CD4-positive, alpha-beta memory T cell (primary cell): Measurements from ENCODE around the gene NUTM2E. TPM values are rescaled to one million over a fixed set of nuclear protein-coding genes. Genes with fewer than 3 reads are reported as not detected.
"Not testable (repeated sequence)": the region's sequence is repeated elsewhere in the genome, so short reads cannot be mapped to it uniquely, and the experiment has no call there.

Experiments
- CTCF ChIA-PET: fragments of 350-600 bp; sonication (Branson Sonifier 250); formaldehyde crosslinking; loops from one replicate; lab custom pipeline; 2021; ENCODE audit warnings: inconsistent platforms; ENCODE audit not compliant: partially characterized antibody; lab: Charles Lee
- POLR2A ChIA-PET: fragments of 350-600 bp; sonication (Branson Sonifier 250); formaldehyde crosslinking; loops from one replicate; lab custom pipeline; 2021; ENCODE audit not compliant: partially characterized antibody; lab: Charles Lee
- DNase-seq, 5 donors: peaks; one replicate each; pipeline versions ENCODE4 v3.0.0 to v3.0.0-alpha.2; 2020 to 2022; ENCODE audit warnings: mixed read lengths in 1 of 5
- H3K27ac ChIP-seq: one replicate; pipeline ENCODE4 v1.7.0; 2013; ENCODE audit warnings: low read depth, low read length
- H3K27me3 ChIP-seq: 2 replicates; pipeline ENCODE4 v1.7.0; 2013; ENCODE audit warnings: mild to moderate bottlenecking, low read length, moderate library complexity; ENCODE audit not compliant: insufficient read depth
- H3K36me3 ChIP-seq: 2 replicates; pipeline ENCODE4 v1.7.0; 2013; ENCODE audit warnings: mild to moderate bottlenecking, low read length, moderate library complexity; ENCODE audit not compliant: insufficient read depth
- H3K4me1 ChIP-seq: 2 replicates; pipeline ENCODE4 v1.7.0; 2013; ENCODE audit warnings: mild to moderate bottlenecking, low read length, moderate library complexity; ENCODE audit not compliant: insufficient read depth
- H3K4me3 ChIP-seq, 2 donors: one replicate each; pipeline ENCODE4 v1.7.0; 2013; ENCODE audit warnings: low read length in 2 of 2, mild to moderate bottlenecking in 1 of 2
- H3K9me3 ChIP-seq, 2 donors: one replicate each; pipeline ENCODE4 v1.7.0; 2013; ENCODE audit warnings: low read length in 2 of 2, control low read depth in 1 of 2; ENCODE audit not compliant: control insufficient read depth in 1 of 2
- H3K27ac Mint-ChIP-seq, 7 donors: one replicate each; pipeline ENCODE4 v1.8.0; 2020 to 2021; ENCODE audit warnings: mixed read lengths in 7 of 7, mild to moderate bottlenecking in 6 of 7, inconsistent platforms in 3 of 7, moderate library complexity in 3 of 7
- H3K27me3 Mint-ChIP-seq, 2 donors: one replicate each; pipeline ENCODE4 v1.8.0; 2020 to 2021; ENCODE audit warnings: mixed read lengths in 2 of 2
- H3K36me3 Mint-ChIP-seq, 2 donors: one replicate each; pipeline ENCODE4 v1.8.0; 2020 to 2021; ENCODE audit warnings: mixed read lengths in 2 of 2, inconsistent platforms in 1 of 2, mild to moderate bottlenecking in 1 of 2
- H3K4me1 Mint-ChIP-seq, 4 donors: one replicate each; pipeline ENCODE4 v1.8.0; 2020 to 2021; ENCODE audit warnings: mixed read lengths in 4 of 4, mild to moderate bottlenecking in 1 of 4
- H3K4me3 Mint-ChIP-seq, 8 donors: one replicate each; pipeline ENCODE4 v1.8.0; 2020 to 2021; ENCODE audit warnings: mixed read lengths in 8 of 8, mild to moderate bottlenecking in 7 of 8, moderate library complexity in 6 of 8, inconsistent platforms in 3 of 8
- H3K9me3 Mint-ChIP-seq, 8 donors: one replicate each; pipeline ENCODE4 v1.8.0; 2020 to 2021; ENCODE audit warnings: mixed read lengths in 8 of 8, mild to moderate bottlenecking in 5 of 8, inconsistent platforms in 3 of 8, moderate library complexity in 1 of 8
- intact Hi-C: fragments of 100-400 bp; cut with micrococcal nuclease; formaldehyde crosslinking; loops from one replicate; pipeline ENCODE4 v1.15.1; 2023
- polyA plus RNA-seq, 2 donors: library from polyadenylated mRNA; unstranded; fragments of 300-500 nt; fragmentation: Illumina TruSeq; gene quantifications; one replicate each; pipeline ENCODE4 v1.2.3, GENCODE V29; 2021
- total RNA-seq, 2 experiments: library from RNA; stranded (reverse); gene quantifications; one replicate each; pipeline ENCODE4 v1.2.3, GENCODE V29; 2021

The NUTM2E gene
- total and polyA plus RNA-seq, 4 experiments from 2014 or later, result 0.53 to 1.1 TPM; not detected in 2

- H3K9me3 ChIP-seq, H3K4me1 Mint-ChIP-seq, CTCF ChIA-PET, H3K4me3 ChIP-seq, POLR2A ChIA-PET, H3K36me3 Mint-ChIP-seq, H3K27ac ChIP-seq, H3K27ac Mint-ChIP-seq, H3K4me3 Mint-ChIP-seq, H3K4me1 ChIP-seq, H3K36me3 ChIP-seq, H3K9me3 Mint-ChIP-seq, H3K27me3 ChIP-seq, intact Hi-C loops, DNase-seq, H3K27me3 Mint-ChIP-seq: not testable (repeated sequence)
Measured at GRCh38 chr10:79866903-79867551, 40.5 kb downstream of the NUTM2E start.

GRCh38 chr10:79868023-79868422 lies 41.5 kb downstream of the NUTM2E start:
- POLR2A ChIA-PET, H3K4me1 Mint-ChIP-seq, H3K4me3 Mint-ChIP-seq, H3K4me3 ChIP-seq, intact Hi-C loops, H3K27me3 ChIP-seq, H3K36me3 ChIP-seq, DNase-seq, CTCF ChIA-PET, H3K27ac ChIP-seq, H3K4me1 ChIP-seq, H3K27me3 Mint-ChIP-seq, H3K27ac Mint-ChIP-seq, H3K9me3 Mint-ChIP-seq, H3K9me3 ChIP-seq, H3K36me3 Mint-ChIP-seq: not testable (repeated sequence)

- CTCF ChIA-PET, H3K4me3 ChIP-seq, H3K27ac Mint-ChIP-seq, H3K9me3 ChIP-seq, intact Hi-C loops, H3K4me3 Mint-ChIP-seq, POLR2A ChIA-PET, H3K9me3 Mint-ChIP-seq, H3K36me3 Mint-ChIP-seq, H3K4me1 ChIP-seq, H3K27ac ChIP-seq, H3K36me3 ChIP-seq, DNase-seq, H3K27me3 Mint-ChIP-seq, H3K4me1 Mint-ChIP-seq, H3K27me3 ChIP-seq: not testable (repeated sequence)
Measured at GRCh38 chr10:79869439-79870097, 43.0 kb downstream of the NUTM2E start.

DNA sequence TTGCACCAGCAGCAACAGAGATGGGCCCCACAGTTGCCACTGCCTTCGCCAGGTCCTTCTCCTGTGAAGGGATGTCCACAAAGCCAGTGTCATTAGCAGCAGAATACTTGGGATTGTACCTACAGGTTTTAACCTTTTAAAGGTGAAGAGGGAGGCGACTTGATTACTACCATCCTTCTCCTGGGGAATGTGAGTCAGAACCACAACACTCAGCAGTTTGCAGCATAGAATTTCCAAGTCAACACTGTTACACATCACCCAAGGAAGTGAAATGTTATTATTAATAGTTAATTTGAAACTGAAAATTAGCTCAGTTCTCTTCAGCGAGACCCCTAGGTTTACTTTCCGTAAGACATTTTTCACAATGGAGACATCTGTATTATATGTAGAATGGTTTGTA lies 45.2 kb downstream of the NUTM2E start:
- POLR2A ChIA-PET, result not testable (repeated sequence)

More for the DNA sequence above, 45.2 kb downstream of the NUTM2E start:
- intact Hi-C loops, H3K36me3 Mint-ChIP-seq, H3K9me3 ChIP-seq, H3K4me3 ChIP-seq, H3K4me3 Mint-ChIP-seq, H3K4me1 Mint-ChIP-seq, H3K27me3 Mint-ChIP-seq, DNase-seq, H3K27ac Mint-ChIP-seq, H3K36me3 ChIP-seq, H3K27me3 ChIP-seq, CTCF ChIA-PET, H3K27ac ChIP-seq, H3K4me1 ChIP-seq, H3K9me3 Mint-ChIP-seq: not testable (repeated sequence)

Other genes starting within 250 kb of the NUTM2E start
- gene SFTPA1, start 215.8 kb upstream of the NUTM2E start, total RNA-seq, result not detected
- not detected for gene SFTPA1, start 215.8 kb upstream of the NUTM2E start, polyA plus RNA-seq
- 1 to 10 TPM; 1.8 to 1.9 TPM for gene NUTM2B, start 123.5 kb upstream of the NUTM2E start, total RNA-seq
- under 1 TPM in 1 of 2 donors, not detected in 1; 0.14 TPM for gene NUTM2B, start 123.5 kb upstream of the NUTM2E start, polyA plus RNA-seq
- gene SFTPD, start 122.4 kb downstream of the NUTM2E start, total RNA-seq, result not detected
- not detected for gene SFTPD, start 122.4 kb downstream of the NUTM2E start, polyA plus RNA-seq